Measurements from ENCODE around the gene MEGF10.

Gene MEGF10

DNA sequence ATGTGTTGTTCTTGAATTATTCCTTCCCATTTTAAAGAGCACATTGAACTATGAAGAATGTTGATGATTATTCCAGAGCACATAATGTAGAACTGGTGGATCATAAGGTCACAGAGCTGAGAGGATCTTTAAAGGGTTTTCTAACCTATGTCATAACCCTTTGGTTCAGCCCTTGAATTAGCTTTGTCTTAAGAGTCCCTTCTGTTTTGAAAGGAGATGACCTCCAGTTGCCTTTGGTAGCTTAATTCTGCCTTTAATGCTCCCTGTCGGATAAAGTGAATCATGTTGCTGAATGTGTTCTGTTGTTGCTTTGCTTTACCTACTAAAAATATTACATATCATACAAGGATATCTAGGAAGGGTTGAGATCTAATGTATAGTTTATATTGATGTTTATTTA is 127.8 kb downstream of the MEGF10 start:
- DNase-seq (ENCODE audit: extremely low read depth, insufficient read length), result no peak
- Histone ChIP-seq H3K4me3 (replicated peaks; ENCODE audit: low read depth, low read length) (no peak overlapping the region), H3K27me3 (replicated peaks; ENCODE audit: control insufficient read depth, insufficient read depth, low read length) (no peaks in the 10 kb centered on the region), H3K36me3 (ENCODE audit: control insufficient read depth, insufficient read depth, low read length) (no peaks in the 10 kb centered on the region)
- TF ChIP-seq CTCF (IDR thresholded peaks at IDR 0.05; ENCODE audit: insufficient read depth, low read length, poor library complexity, severe bottlenecking), result no peak

GRCh38 chr5:127418974-127419682 is 128.5 kb downstream of the MEGF10 start:
- H3K4me3 ChIP-seq (replicated peaks; ENCODE audit: low read depth, low read length), result no peak overlapping the region
- H3K36me3 ChIP-seq (ENCODE audit: control insufficient read depth, insufficient read depth, low read length), result no peaks in the 10 kb centered on the region
- no peak for DNase-seq (ENCODE audit: extremely low read depth, insufficient read length)
- TF ChIP-seq CTCF (IDR thresholded peaks at IDR 0.05; ENCODE audit: insufficient read depth, low read length, poor library complexity, severe bottlenecking), result no peak
- H3K27me3 ChIP-seq (replicated peaks; ENCODE audit: control insufficient read depth, insufficient read depth, low read length), result no peaks in the 10 kb centered on the region

GRCh38 chr5:127419683-127420257 is 129.2 kb downstream of the MEGF10 start:
- Histone ChIP-seq H3K27me3 (replicated peaks; ENCODE audit: control insufficient read depth, insufficient read depth, low read length) (no peaks in the 10 kb centered on the region), H3K4me3 (replicated peaks; ENCODE audit: low read depth, low read length) (no peak overlapping the region), H3K36me3 (ENCODE audit: control insufficient read depth, insufficient read depth, low read length) (no peaks in the 10 kb centered on the region)
- no peak for DNase-seq (ENCODE audit: extremely low read depth, insufficient read length)
- no peak for TF ChIP-seq CTCF (IDR thresholded peaks at IDR 0.05; ENCODE audit: insufficient read depth, low read length, poor library complexity, severe bottlenecking)

GRCh38 chr5:127420758-127421157 is 130.2 kb downstream of the MEGF10 start:
- no peak for TF ChIP-seq CTCF (IDR thresholded peaks at IDR 0.05; ENCODE audit: insufficient read depth, low read length, poor library complexity, severe bottlenecking)

DNA sequence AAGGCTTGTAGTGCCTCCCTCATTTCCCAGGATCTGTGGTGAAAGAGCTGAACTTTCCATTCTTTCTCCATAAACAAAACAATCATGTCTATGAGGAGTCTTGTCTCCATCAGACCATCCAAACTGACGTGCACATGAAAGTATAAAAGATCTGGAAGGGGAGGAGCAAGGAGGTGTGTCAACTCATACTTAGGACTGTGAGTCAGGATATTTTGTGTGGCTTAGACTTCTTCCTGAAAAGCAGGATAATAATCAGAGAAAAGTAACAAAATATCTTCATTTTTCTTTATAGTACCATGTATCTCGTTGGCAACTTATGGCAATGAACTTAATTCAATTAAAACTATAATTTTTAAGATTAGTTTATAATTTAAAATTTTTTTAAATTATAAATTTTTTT is 130.9 kb downstream of the MEGF10 start:
- no peak for TF ChIP-seq CTCF (IDR thresholded peaks at IDR 0.05; ENCODE audit: insufficient read depth, low read length, poor library complexity, severe bottlenecking)
- H3K4me3 ChIP-seq (replicated peaks; ENCODE audit: low read depth, low read length), result no peak overlapping the region
- no peaks in the 10 kb centered on the region for H3K27me3 ChIP-seq (replicated peaks; ENCODE audit: control insufficient read depth, insufficient read depth, low read length)
- DNase-seq (ENCODE audit: extremely low read depth, insufficient read length), result no peak
- no peaks in the 10 kb centered on the region for H3K36me3 ChIP-seq (ENCODE audit: control insufficient read depth, insufficient read depth, low read length)

More at GRCh38 chr5:127420758-127421157, 130.2 kb downstream of the MEGF10 start:
- Histone ChIP-seq H3K27me3 (replicated peaks; ENCODE audit: control insufficient read depth, insufficient read depth, low read length) (no peaks in the 10 kb centered on the region), H3K36me3 (ENCODE audit: control insufficient read depth, insufficient read depth, low read length) (no peaks in the 10 kb centered on the region), H3K4me3 (replicated peaks; ENCODE audit: low read depth, low read length) (no peak overlapping the region)
- no peak for DNase-seq (ENCODE audit: extremely low read depth, insufficient read length)

Data from GM06990 (cell line).